Stimulated activated CD4-positive, alpha-beta T cell treated with anti-CD3 and anti-CD28 coated beads, Interleukin-15, amount 100 ng/mL, for 24 hours (primary cell): ENCODE results near the gene ST8SIA6.

Experiments
- DNase-seq: peaks from one replicate; pipeline ENCODE4 v3.0.0-alpha.2; 2020

The ST8SIA6 gene

DNA sequence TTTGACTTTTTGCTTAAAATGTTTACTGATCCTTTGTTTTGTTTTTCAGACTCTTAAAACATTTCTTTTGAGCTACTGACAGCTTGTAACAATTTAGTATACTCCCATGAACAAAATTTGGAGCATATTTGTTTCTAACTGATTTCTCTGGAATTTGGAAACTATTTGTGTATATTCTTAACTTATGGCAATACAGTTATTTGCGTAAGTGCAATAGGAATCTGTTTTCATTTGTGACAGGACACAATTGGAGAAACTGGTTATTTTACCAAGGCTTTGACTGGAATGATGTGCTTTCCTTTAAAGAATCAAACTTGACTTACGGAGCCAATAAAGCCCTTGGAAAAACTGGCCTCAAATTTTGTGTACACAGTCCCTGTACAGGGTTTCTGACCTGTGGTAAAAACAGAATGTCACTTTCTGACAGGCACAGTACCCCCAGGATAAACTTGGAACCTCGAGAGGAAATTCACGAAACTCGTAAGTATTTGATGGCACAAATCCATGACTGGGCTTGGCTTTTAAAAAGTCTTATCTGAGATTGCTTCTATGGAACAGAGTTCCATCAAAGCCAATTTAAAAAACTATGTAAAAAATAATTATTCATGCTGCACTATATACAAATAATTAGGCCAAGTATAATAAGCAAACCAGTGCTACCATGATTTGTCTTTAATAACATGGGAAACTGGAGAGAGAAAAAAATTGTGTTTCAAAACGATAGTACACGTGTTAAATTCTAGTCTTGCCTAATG is 70.4 kb downstream of the ST8SIA6 start:
- DNase-seq, result no peak

GRCh38 chr10:17381502-17382142 is 72.8 kb downstream of the ST8SIA6 start:
- DNase-seq, result no peak

DNA sequence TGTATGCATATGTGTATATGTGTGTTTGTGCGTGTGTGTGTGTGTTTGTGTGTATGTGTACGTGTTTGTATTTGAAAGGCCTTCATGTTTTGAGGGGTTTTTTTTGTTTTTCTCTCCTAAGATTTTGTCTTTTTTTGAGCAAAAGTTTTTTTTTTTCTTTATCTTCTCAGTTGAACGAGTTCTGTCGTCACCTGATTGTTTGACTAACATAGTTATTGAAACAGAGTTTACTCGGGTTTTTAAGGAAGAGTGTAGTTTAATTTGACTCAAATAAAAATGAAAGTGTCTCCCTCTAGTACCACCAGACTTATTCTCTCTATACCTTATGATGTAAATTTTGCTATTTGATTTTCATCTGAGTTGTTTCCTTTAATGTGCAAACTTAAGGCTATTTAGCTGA is 73.5 kb downstream of the ST8SIA6 start:
- DNase-seq, result no peak

DNA sequence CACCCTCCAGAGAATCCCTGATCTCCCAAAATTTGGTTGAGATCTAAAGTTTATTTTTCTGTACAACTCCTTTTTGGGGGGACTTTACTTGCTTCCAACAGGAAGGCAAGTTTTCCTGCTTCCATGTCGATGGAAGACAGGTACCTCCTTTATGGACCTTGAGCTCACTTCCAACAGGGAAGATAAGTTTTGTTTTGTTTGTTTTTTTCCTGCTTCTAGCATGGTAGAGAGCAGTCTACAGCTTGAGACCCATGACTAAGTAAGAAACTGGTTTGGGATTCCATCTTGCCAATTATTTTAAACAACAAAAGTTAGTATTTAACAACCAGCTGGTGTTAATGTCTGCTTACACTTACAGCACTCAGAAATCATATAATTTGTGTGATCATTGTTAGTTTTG is 74.4 kb downstream of the ST8SIA6 start:
- no peak for DNase-seq

DNA sequence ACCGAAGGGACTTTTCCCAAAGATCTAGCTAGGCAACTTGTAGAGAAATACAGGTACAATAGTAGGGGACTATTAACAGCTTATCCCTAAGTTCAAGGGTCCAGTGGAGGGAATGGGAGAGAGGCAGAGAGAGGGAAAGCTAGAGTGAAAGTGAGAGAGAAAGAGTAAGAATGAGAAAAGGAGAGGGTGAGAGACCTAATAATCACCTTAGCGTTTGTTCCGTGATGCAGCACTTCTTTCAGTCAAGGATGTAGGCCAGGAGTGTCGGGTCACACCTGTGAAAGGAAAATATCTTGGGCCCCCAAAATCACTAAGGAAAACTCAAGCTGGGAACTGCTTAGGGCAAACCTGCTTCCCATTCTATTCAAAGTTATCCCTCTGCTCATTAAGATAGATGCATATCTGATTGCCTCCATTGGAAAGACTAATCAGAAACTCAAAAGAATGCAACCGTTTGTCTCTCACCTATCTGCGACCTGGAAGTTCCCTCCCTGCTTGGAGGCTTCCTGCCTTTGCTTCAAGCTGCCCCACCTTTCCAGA is 75.2 kb downstream of the ST8SIA6 start:
- no peak for DNase-seq

DNA sequence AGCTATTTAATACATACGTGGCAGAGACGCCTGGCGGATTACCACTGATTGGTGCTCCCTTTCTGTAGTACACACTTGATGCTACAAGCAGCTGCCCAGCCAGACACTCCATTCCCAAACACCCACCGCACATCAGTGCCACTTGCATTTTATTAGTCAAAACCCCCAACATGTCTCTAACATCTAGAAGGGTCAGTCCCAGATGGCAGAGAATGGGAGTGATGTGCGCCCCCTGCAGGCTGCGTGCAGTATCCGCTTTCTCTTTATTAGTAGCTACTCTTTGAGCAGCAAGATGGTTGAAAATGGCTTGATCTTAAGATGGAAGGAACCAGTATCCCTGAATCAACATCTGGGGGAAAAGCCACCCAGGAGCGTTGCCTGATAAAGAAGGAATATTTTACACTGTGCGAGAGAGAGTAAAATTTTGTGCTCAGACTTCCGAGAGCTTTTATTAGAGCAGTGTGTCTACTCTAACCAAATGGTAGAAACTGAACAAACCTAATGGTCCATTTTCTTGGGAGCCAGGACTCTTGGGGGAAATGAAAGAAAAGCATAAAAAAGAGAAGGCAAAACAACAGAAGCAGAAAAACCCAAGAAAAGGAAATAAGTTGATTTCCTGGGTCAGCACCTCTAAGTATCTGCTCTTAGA is 78.3 kb downstream of the ST8SIA6 start:
- peak; percentile 61 for DNase-seq

GRCh38 chr10:17368708-17369272 is 85.6 kb downstream of the ST8SIA6 start:
- no peak for DNase-seq

DNA sequence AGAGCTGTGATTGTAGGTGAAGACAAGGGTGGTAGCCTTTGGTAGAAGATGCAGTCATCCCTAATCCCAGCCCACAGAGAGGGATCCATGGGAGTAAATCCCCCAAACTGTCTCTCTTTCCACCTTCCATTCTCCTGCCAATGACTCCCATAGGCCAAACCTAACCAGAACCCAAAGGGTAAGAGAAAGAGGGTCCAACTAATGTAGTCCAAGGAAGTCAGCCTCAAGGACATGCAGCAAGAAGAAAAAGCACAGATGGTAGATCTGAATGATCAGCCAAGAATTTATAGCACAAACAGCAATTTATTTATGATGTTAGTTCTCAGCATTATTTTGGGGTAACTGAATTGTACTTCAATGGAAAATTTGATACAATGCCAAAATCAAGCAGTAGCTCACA is 87.7 kb downstream of the ST8SIA6 start:
- DNase-seq, result no peak

DNA sequence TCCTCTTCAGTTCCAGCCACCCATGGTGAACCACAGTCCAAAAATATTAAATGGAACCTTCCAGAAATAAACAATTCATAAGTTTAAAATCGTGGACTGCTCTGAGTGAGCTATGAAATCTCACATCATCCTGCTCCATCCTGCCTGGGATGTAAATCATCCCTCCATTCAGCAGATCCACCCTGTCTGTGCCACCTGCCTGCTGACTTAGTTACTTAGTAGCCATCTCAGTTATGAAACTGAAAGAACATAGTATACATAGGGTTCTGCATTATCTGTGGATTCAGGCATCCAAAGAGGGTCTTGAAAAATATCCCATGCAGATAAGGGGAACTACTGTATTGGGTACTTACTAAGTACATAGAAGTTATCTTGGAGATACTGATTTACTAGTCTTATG is 89.0 kb downstream of the ST8SIA6 start:
- DNase-seq, result no peak

DNA sequence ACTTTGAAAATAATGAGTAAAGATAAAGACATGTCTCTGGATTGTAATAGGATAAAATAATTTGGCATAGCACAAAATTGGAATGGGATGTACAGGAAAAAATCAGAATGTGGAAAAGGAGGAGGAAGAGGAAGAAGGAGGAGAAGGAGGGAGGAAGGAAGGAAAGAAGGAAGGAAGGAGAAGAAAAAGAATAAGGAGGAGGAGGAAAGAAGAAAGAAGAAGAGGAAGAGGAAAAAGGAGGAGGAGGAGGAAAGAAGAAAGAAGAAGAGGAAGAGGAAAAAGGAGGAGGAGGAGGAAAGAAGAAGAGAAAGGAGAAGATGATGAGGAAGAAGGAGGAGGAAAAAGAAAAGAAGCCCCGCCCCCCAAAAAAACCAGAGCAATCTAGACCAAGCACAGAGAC is 95.9 kb downstream of the ST8SIA6 start:
- no peak for DNase-seq

GRCh38 chr10:17357781-17358180 is 96.6 kb downstream of the ST8SIA6 start:
- no peak for DNase-seq

GRCh38 chr10:17356820-17357219 is 97.6 kb downstream of the ST8SIA6 start:
- no peak for DNase-seq

- DNase-seq, result no peak
Measured at GRCh38 chr10:17354781-17355180, 99.6 kb downstream of the ST8SIA6 start.

- DNase-seq, result no peak
Measured at GRCh38 chr10:17353568-17354300, 100.7 kb downstream of the ST8SIA6 start.

DNA sequence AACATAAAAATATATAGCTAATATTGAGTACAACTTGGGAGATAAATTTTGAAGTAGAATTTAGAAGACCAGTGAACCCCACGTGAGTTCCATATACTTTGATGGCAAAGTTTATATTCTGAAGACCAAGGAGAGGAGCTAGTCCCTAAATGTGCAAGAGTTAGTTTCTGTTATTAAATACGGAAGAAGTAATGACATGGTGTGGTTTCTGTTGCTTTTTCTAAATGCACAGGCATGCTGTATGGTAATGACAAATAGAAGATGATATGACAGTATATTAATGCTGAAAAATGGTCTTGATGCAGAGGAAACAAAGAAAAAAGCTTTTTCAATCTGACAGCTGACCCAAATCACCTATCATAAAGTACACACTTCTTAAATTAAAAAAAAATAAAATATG is 101.8 kb downstream of the ST8SIA6 start:
- DNase-seq, result no peak

DNA sequence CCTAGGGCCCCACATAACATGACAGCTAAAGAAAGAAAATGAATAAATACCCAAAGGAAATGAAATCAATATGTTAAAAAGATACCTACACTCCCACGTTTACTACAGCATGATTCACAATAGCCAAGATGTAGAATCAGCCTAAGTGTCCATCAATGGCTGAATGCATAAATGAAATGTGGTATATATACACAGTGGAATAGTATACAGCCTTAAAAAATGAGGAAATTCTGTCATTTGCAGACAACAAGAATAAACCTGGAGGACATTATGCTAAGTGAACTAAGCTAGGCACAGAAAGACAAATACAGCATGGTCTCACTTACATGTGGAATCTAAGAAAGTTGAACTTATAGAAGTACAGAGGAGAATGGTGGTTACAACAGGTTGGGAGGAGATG is 102.9 kb downstream of the ST8SIA6 start:
- no peak for DNase-seq

DNA sequence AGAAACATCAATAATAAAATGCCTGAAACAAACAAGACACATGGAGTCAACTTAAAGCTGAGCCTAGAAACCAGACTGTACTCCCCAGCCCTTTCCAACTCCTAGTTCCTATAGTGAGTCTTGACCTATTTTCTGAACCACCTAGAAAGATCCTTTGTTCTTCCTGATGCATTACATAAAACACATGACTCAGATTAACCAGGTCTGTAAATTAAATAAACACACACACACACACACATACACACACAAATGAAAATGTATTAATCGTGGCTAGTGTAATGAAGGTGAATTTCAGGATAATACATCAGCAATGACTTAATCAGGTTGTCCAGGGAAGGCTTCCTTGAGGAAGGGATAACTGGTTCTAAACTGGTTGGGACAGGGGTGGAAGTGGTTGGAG is 104.7 kb downstream of the ST8SIA6 start:
- DNase-seq, result no peak

GRCh38 chr10:17348501-17349349 is 105.7 kb downstream of the ST8SIA6 start:
- no peak for DNase-seq

DNA sequence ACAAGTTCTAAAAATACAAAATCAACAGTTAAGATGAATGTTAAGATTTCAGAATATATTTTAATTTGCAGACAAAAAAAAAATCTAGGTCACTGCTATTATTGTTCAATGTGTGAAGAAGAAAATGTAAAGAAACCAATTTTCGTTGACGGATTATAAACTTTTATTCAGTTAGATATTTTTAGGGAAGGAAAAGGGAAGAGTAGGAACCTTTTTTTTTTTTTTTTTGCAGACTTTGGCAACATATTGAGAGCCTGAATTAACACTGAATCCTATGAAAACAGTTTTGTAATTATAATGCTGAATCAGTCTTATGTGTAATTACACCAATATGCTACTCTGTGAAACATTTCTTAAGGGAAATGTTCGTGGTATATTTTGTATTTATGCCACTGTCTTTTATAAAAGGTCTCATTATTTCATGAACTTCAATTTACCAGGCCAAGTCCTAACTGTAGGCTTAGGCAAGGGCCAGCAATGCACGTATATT is 106.3 kb downstream of the ST8SIA6 start:
- no peak for DNase-seq

DNA sequence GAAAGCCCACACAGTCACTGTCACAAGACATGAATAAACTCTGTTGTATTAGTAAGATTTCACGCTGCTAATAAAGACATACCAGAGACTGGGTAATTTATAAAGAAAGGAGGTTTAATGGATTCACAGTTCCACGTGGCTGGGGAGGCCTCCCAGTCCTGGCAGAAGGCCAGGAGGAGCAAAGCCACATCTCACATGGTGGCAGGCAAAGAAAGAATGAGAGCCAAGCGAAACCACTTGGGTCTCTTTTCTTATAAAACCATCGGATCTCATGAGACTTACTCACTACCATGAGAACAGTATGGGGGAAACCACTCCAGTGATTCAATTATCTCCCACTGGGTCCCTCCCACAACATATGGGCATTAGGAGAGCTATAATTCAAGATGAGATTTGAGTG is 110.2 kb downstream of the ST8SIA6 start:
- no peak for DNase-seq

GRCh38 chr10:17343118-17343517 is 111.3 kb downstream of the ST8SIA6 start:
- no peak for DNase-seq
